Stomach (tissue), 9 donors: ENCODE data around the gene CFC1. TPM values are rescaled to one million over a fixed set of nuclear protein-coding genes. Genes with fewer than 3 reads are reported as not detected.
"Not testable (repeated sequence)": the region's sequence is repeated elsewhere in the genome, so short reads cannot be mapped to it uniquely, and the experiment has no call there.

Experiments
- DNase-seq, 2 donors: peaks; one replicate each; pipeline versions ENCODE4 v3.0.0 to v3.0.0-alpha.2; 2013 to 2019
- H3K27ac ChIP-seq, 5 donors: fragments of 200-600 bp in 4 of 5; sonication (generic) in 4 of 5; one replicate each; pipeline ENCODE4 v1.5.1; 2013 to 2019; ENCODE audit warnings: mild to moderate bottlenecking in 1 of 5, moderate library complexity in 1 of 5
- H3K27me3 ChIP-seq, 3 donors: fragments of 200-600 bp; sonication (generic); one replicate each; pipeline ENCODE4 v1.5.1; 2017 to 2019; ENCODE audit warnings: mixed run types in 1 of 3
- H3K36me3 ChIP-seq, 4 donors: fragments of 200-600 bp; sonication (generic); 1 replicate in 3 of 4; 2 replicates in 1 of 4; pipeline ENCODE4 v1.5.1; 2016 to 2019
- H3K4me1 ChIP-seq, 4 donors: fragments of 200-600 bp; sonication (generic); one replicate each; pipeline ENCODE4 v1.5.1; 2016 to 2019
- H3K4me3 ChIP-seq, 4 donors: fragments of 200-600 bp; sonication (generic) in 3 of 4; one replicate each; pipeline ENCODE4 v1.5.1; 2016 to 2019; ENCODE audit warnings: mild to moderate bottlenecking in 1 of 4
- H3K9me3 ChIP-seq, 4 donors: fragments of 200-600 bp; sonication (generic); one replicate each; pipeline ENCODE4 v1.5.1; 2016 to 2019
- WGBS, 5 donors: extraction: QIAGEN DNeasy Blood & Tissue Kit in 3 of 5; methylation state at CpG; one replicate each; pipeline versions ENCODE4 v1.1.5 to v1.1.7; 2013 to 2018; 5-methylcytosine and 5-hydroxymethylcytosine counted together
- intact Hi-C: fragments of 100-400 bp; cut with DNase I; formaldehyde crosslinking; loops from one replicate; pipeline ENCODE4 v1.15.1; 2023; ENCODE audit warnings: low total_unique reads
- polyA plus RNA-seq, 3 donors: library from polyadenylated mRNA; stranded (reverse); fragments of 200-250 nt; gene quantifications; one replicate each; pipeline ENCODE4 v1.2.3, GENCODE V29; 2013
- total RNA-seq, 5 donors: library from RNA; depleted of rRNA; stranded (reverse); fragments of >200 nt; gene quantifications; one replicate each; pipeline versions ENCODE4 v1.1.0 to v1.2.3, GENCODE V29; 2014 to 2016
- donor health status: healthy with polysubstance abuse.
- donor health status: Bipolar disorder and iron deficiency.
- donor health status: healthy.

CFC1 gene
- total and polyA plus RNA-seq, 8 donors: 5.7 to 11.9 (median 8.6) TPM; not detected in 3

GRCh38 chr2:130598463-130598862 lies 912 bp downstream of the CFC1 start:
- intact Hi-C loops, H3K4me3 ChIP-seq, H3K9me3 ChIP-seq, H3K4me1 ChIP-seq, H3K36me3 ChIP-seq, H3K27ac ChIP-seq, H3K27me3 ChIP-seq, DNase-seq: not testable (repeated sequence)
- 36 to 51% (median 46%) methylated on average over 13 to 15 of the region's 15 CpGs for WGBS, 5 donors

DNA sequence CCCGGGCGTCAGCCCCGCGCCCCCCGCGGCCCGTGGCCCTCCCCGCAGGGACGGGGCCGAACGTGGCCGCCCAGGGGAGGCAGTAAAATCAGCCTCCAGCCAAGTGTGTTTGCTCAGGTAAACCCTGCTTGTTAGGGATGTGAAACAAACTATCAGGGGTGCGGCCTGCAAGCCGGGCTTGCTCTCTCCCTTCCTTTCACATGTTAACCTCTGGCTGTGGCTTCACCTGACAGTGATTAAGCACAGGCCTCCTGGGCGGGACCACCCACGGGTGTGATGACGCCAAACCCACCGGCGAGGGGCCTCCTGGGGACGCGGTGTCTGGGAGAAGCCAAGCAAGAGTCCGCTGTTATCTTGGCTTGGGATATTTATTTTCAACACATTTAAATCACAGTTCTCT lies 1.4 kb downstream of the CFC1 start:
- H3K27me3 ChIP-seq, intact Hi-C loops: not testable (repeated sequence)
- WGBS, 5 donors: no CpG with 5 or more reads among the region's 22 CpGs

DNA sequence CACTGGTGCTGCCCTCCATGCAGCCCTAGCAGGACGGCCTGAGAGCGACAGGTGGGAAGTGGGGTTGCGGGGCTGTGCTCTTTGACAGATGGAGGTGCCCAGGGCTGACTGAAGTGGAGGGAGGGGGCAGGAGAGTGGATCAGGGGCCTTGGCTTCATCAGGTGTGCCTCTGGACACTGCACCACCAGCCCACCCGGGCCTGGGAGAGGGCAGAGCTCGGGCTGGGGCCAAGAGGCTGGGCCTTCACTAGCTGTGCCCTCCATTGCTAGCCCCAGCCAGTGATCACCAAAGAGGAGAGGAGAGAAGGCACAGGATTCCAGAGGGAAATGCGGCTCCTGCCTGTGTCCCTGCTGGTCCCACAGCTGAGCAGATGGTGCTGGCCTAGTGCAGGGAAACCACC lies 2.6 kb downstream of the CFC1 start:
- H3K27me3 ChIP-seq, H3K4me3 ChIP-seq, H3K4me1 ChIP-seq, H3K9me3 ChIP-seq, H3K36me3 ChIP-seq, H3K27ac ChIP-seq, DNase-seq, intact Hi-C loops: not testable (repeated sequence)
- 44 to 80% (median 66%) methylated on average over 2 to 3 of the region's 6 CpGs; no CpG with 5 or more reads in 1 of the 5 donors for WGBS, 5 donors

More for the DNA sequence above, 1.4 kb downstream of the CFC1 start:
- not testable (repeated sequence) for H3K4me1 ChIP-seq, DNase-seq, H3K4me3 ChIP-seq, H3K36me3 ChIP-seq, H3K9me3 ChIP-seq, H3K27ac ChIP-seq

- intact Hi-C loops, H3K27me3 ChIP-seq, H3K4me3 ChIP-seq, H3K9me3 ChIP-seq, H3K4me1 ChIP-seq, H3K36me3 ChIP-seq, DNase-seq, H3K27ac ChIP-seq: not testable (repeated sequence)
- 70 to 94% (median 87%) methylated on average over 2 to 3 of the region's 4 CpGs for WGBS, 5 donors
Measured at GRCh38 chr2:130594011-130594410, 5.4 kb downstream of the CFC1 start.

DNA sequence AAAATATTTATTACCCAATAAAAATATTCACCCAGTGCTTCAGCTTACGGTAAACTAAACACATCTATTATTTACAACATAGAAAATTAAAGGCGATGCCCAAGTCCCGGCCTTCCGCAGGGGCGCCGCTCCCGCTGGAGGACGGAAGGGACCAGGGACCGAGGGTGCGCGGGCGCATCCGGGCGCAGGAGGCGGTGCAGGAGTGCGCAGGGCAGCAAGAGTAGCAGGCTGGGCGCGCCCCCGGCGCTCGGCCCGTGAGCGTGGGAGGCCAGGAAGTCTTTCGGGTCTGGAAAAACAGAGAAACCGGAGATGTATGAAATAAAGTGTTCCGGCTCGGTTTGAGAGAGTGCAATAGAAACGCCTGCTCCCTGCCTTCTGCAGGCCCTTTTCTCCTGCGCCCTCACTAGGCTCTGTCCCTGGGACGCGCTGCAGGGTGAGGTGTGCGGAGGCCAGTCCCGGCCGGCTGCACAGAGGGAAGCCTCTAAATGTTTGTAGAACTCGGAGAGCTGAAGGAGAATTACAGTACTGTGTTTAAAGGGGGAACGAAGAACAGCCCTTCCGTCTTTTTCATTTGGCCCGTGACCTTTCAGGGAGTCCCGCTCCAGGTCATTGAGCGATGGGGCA lies 6.5 kb downstream of the CFC1 start:
- H3K9me3 ChIP-seq, H3K27me3 ChIP-seq, H3K36me3 ChIP-seq, H3K27ac ChIP-seq, H3K4me3 ChIP-seq, DNase-seq, intact Hi-C loops, H3K4me1 ChIP-seq: not testable (repeated sequence)
- 39 to 55% (median 48%) methylated on average over 6 to 9 of the region's 40 CpGs for WGBS, 5 donors

DNA sequence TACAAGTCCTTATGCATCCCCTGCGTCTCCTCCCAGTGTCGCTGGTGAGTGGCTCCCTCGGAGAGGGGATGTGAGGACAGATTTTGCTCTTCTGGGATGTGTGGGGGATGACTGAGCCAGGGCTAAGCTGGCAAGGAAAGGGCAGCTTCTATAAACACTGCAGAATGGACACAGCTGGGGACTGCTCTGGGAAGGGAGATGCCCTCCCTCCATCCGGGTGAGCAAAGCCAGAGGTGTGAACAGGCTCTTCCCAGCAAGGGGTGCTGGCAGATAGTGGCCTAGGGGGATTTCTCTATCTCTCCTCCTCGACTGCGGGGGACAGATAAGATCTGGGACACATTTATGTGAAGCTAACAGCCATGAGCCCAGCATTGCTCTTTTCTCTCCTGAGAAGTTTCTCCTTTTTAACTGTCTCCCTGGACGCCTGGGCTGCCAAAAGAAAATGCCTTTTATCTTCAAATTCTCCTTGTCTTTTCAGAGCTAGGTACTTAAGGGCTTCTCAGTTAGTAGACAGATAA lies 8.5 kb downstream of the CFC1 start:
- H3K27me3 ChIP-seq, H3K9me3 ChIP-seq, H3K27ac ChIP-seq, DNase-seq, intact Hi-C loops, H3K4me1 ChIP-seq, H3K4me3 ChIP-seq, H3K36me3 ChIP-seq: not testable (repeated sequence)
- WGBS, 5 donors: 22 to 36% (median 27%) methylated on average over 4 to 7 of the region's 7 CpGs

GRCh38 chr2:130590170-130590841 lies 9.1 kb downstream of the CFC1 start:
- intact Hi-C loops, H3K27me3 ChIP-seq, H3K9me3 ChIP-seq, H3K4me1 ChIP-seq, H3K27ac ChIP-seq, H3K4me3 ChIP-seq, DNase-seq, H3K36me3 ChIP-seq: not testable (repeated sequence)
- 25 to 35% (median 28%) methylated on average over 5 of the region's 8 CpGs for WGBS, 5 donors

GRCh38 chr2:130588688-130589458 lies 10.5 kb downstream of the CFC1 start:
- H3K4me1 ChIP-seq, DNase-seq, intact Hi-C loops, H3K36me3 ChIP-seq, H3K27ac ChIP-seq, H3K4me3 ChIP-seq, H3K27me3 ChIP-seq, H3K9me3 ChIP-seq: not testable (repeated sequence)
- 86 to 100% methylated on average over 1 of the region's 11 CpGs; no CpG with 5 or more reads in 3 of the 5 donors for WGBS, 5 donors

DNA sequence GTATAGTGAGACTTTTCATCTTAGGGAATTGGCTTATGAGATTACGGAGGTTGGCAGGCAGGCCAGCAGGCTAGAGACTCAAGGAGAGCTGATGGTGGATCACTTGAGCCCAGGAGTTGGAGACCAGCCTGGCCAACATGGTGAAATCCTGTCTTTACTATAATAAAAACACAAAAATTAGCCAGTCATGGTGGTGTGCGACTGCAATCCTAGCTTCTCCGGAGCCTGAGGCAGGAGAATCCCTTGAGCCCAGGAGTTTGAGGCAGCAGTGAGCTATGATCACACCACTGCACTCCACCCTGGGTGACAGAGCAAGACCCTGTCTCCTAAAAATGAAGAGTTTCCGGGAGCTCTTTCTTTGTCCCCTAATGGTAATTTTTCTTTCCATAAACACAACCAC lies 14.6 kb downstream of the CFC1 start:
- H3K4me3 ChIP-seq, H3K36me3 ChIP-seq, H3K4me1 ChIP-seq, intact Hi-C loops, DNase-seq, H3K27ac ChIP-seq, H3K9me3 ChIP-seq, H3K27me3 ChIP-seq: not testable (repeated sequence)
- 93 to 99% (median 95%) methylated on average over 2 of the region's 4 CpGs for WGBS, 5 donors

GRCh38 chr2:130583582-130583981 lies 15.8 kb downstream of the CFC1 start:
- intact Hi-C loops, H3K9me3 ChIP-seq, H3K4me1 ChIP-seq, H3K27ac ChIP-seq, H3K4me3 ChIP-seq, H3K36me3 ChIP-seq, H3K27me3 ChIP-seq: not testable (repeated sequence)
- DNase-seq: peak in 1 of 2 donors; percentile 30
- 22 to 59% (median 38%) methylated on average over 4 to 5 of the region's 7 CpGs for WGBS, 5 donors

DNA sequence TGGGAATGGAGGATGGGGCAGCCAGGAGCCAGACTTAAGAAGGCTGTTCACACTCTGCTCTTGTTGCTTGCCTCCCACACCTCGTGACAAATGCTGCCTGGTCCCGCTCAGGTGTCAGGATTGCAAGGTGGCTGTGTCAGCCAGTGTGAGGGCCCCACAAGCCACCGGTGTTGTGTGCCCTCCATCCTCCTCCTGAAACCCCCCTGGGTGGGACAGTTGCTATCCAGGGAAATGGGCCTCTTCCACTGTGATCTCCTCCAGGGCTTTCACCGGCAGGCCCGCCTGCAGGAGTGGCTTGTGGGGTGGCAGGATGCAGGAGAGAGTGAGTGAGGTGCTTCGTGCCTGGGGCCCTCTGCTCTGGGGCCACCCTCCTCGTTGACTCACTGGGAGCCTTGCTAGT lies 16.4 kb downstream of the CFC1 start:
- DNase-seq, H3K4me1 ChIP-seq, intact Hi-C loops, H3K4me3 ChIP-seq, H3K36me3 ChIP-seq, H3K27me3 ChIP-seq, H3K27ac ChIP-seq, H3K9me3 ChIP-seq: not testable (repeated sequence)
- WGBS, 5 donors: 45 to 73% (median 67%) methylated on average over 3 of the region's 7 CpGs; no CpG with 5 or more reads in 1 of the 5 donors

DNA sequence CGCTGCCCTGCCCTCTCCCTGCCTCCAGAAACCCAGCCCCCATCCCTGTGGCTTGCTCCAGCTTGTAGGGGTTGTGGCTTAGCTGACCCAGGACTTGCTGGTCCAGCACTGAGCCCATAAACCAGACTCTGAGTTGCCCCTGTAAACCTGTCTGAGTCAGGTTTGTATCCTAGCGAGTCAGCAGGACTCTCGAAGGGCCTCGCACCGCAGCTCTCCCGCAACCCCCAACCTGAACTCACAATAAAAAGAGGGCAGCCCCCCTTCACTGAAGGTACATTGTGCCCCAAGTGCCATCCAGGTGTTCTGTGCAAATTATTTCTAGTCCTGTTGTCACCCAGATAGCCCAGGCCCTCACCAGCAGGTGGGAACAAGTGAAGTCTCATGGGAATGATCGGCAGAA lies 17.9 kb downstream of the CFC1 start:
- H3K4me3 ChIP-seq, H3K27me3 ChIP-seq, H3K36me3 ChIP-seq, intact Hi-C loops, H3K27ac ChIP-seq, DNase-seq, H3K9me3 ChIP-seq, H3K4me1 ChIP-seq: not testable (repeated sequence)
- WGBS, 5 donors: 89 to 100% (median 96%) methylated on average over 1 to 6 of the region's 7 CpGs
